HEK293 (cell line): Measurements from ENCODE around the gene SPRED2.

Source experiments
- HOXA7 ChIP-seq: sonication (generic); formaldehyde crosslinking; IDR thresholded peaks from 2 replicates; pipeline ENCODE4 v1.8.1; 2022; ENCODE audit warnings: missing genetic modification reagents, borderline replicate concordance
- MEIS1 ChIP-seq: sonication (generic); formaldehyde crosslinking; IDR thresholded peaks from 2 replicates; pipeline ENCODE4 v1.8.1; 2022; ENCODE audit warnings: missing genetic modification reagents, mild to moderate bottlenecking, borderline replicate concordance
- TCF7L2 ChIP-seq: IDR thresholded peaks from 2 replicates; pipeline ENCODE4 v1.6.1; 2011; ENCODE audit warnings: low read depth, mild to moderate bottlenecking, inconsistent platforms, low read length, moderate library complexity, borderline replicate concordance
- ZNF133 ChIP-seq: fragments of 450-650 bp; formaldehyde crosslinking; IDR thresholded peaks from 2 replicates; pipeline ENCODE4 v1.5.1; 2016; ENCODE audit warnings: missing biosample characterization, missing genetic modification characterization
- ZNF510 ChIP-seq: fragments of 450-650 bp; formaldehyde crosslinking; IDR thresholded peaks from 2 replicates; pipeline ENCODE4 v1.5.1; 2018; ENCODE audit warnings: mild to moderate bottlenecking, missing genetic modification characterization, missing biosample characterization; ENCODE audit not compliant: insufficient replicate concordance
- ZNF610 ChIP-seq: fragments of 450-650 bp; formaldehyde crosslinking; IDR thresholded peaks from 2 replicates; pipeline ENCODE4 v1.5.1; 2016; ENCODE audit warnings: missing biosample characterization, missing genetic modification characterization, borderline replicate concordance
- ZNF707 ChIP-seq: fragments of 450-650 bp; formaldehyde crosslinking; IDR thresholded peaks from 2 replicates; pipeline ENCODE4 v1.5.1; 2016; ENCODE audit warnings: missing biosample characterization, missing genetic modification characterization
- ZNF747 ChIP-seq: fragments of 450-650 bp; formaldehyde crosslinking; IDR thresholded peaks from 2 replicates; pipeline ENCODE4 v1.5.1; 2016; ENCODE audit warnings: missing biosample characterization, missing genetic modification characterization
- ZNF768 ChIP-seq: fragments of 450-650 bp; formaldehyde crosslinking; IDR thresholded peaks from 2 replicates; pipeline ENCODE4 v1.5.1; 2018; ENCODE audit warnings: missing biosample characterization, mild to moderate bottlenecking, missing genetic modification characterization
- ZNF777 ChIP-seq: fragments of 450-650 bp; formaldehyde crosslinking; IDR thresholded peaks from 2 replicates; pipeline ENCODE4 v1.5.1; 2017; ENCODE audit warnings: missing biosample characterization, missing genetic modification characterization, borderline replicate concordance
- TF ChIP-seq, protein P1 (sequence below): fragments of 450-650 bp; formaldehyde crosslinking; IDR thresholded peaks from 2 replicates; pipeline ENCODE4 v1.5.1; 2016; ENCODE audit warnings: missing biosample characterization, missing genetic modification characterization
- TF ChIP-seq, protein P2 (sequence below): fragments of 450-650 bp; formaldehyde crosslinking; IDR thresholded peaks from 2 replicates; pipeline ENCODE4 v1.5.1; 2016; ENCODE audit warnings: missing biosample characterization, missing genetic modification characterization
- TF ChIP-seq, protein P3 (sequence below): fragments of 450-650 bp; formaldehyde crosslinking; IDR thresholded peaks from 2 replicates; pipeline ENCODE4 v1.5.1; 2016; ENCODE audit warnings: missing biosample characterization, missing genetic modification characterization

DNA sequence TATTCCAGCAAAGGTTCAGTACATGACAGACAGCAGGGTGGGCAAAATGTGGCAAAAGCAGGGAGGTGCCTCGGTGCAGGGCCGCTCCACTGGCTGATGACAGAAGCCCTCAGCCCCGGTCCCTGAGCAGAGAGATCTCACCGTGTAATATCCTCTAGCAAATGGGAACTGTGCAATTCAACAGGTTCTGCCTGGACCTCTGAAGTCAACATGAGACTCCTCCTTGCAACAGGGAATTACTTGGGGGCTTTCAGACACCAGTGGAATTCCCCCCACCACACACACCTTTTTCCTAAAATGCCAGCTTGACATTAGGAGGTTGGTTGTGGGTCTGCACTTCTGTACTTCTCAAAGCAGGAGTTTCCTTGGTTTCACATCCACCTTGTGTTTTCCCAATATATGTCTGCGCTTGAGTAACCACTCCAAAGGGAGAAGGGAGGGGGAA is 50.8 kb downstream of the SPRED2 start:
- TF ChIP-seq, protein P1, sequence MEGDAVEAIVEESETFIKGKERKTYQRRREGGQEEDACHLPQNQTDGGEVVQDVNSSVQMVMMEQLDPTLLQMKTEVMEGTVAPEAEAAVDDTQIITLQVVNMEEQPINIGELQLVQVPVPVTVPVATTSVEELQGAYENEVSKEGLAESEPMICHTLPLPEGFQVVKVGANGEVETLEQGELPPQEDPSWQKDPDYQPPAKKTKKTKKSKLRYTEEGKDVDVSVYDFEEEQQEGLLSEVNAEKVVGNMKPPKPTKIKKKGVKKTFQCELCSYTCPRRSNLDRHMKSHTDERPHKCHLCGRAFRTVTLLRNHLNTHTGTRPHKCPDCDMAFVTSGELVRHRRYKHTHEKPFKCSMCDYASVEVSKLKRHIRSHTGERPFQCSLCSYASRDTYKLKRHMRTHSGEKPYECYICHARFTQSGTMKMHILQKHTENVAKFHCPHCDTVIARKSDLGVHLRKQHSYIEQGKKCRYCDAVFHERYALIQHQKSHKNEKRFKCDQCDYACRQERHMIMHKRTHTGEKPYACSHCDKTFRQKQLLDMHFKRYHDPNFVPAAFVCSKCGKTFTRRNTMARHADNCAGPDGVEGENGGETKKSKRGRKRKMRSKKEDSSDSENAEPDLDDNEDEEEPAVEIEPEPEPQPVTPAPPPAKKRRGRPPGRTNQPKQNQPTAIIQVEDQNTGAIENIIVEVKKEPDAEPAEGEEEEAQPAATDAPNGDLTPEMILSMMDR (tag by site-specific recombination), result no peak
- TF ChIP-seq ZNF707 (tag by site-specific recombination), result no peak
- no peak for TF ChIP-seq HOXA7
- no peak for TF ChIP-seq ZNF510 (tag by site-specific recombination)
- TF ChIP-seq, protein P2, sequence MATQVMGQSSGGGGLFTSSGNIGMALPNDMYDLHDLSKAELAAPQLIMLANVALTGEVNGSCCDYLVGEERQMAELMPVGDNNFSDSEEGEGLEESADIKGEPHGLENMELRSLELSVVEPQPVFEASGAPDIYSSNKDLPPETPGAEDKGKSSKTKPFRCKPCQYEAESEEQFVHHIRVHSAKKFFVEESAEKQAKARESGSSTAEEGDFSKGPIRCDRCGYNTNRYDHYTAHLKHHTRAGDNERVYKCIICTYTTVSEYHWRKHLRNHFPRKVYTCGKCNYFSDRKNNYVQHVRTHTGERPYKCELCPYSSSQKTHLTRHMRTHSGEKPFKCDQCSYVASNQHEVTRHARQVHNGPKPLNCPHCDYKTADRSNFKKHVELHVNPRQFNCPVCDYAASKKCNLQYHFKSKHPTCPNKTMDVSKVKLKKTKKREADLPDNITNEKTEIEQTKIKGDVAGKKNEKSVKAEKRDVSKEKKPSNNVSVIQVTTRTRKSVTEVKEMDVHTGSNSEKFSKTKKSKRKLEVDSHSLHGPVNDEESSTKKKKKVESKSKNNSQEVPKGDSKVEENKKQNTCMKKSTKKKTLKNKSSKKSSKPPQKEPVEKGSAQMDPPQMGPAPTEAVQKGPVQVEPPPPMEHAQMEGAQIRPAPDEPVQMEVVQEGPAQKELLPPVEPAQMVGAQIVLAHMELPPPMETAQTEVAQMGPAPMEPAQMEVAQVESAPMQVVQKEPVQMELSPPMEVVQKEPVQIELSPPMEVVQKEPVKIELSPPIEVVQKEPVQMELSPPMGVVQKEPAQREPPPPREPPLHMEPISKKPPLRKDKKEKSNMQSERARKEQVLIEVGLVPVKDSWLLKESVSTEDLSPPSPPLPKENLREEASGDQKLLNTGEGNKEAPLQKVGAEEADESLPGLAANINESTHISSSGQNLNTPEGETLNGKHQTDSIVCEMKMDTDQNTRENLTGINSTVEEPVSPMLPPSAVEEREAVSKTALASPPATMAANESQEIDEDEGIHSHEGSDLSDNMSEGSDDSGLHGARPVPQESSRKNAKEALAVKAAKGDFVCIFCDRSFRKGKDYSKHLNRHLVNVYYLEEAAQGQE (tag by site-specific recombination), result no peak
- TF ChIP-seq ZNF768, result no peak
- TF ChIP-seq ZNF610, result no peak
- no peak for TF ChIP-seq ZNF133 (tag by site-specific recombination)
- TF ChIP-seq, protein P3, sequence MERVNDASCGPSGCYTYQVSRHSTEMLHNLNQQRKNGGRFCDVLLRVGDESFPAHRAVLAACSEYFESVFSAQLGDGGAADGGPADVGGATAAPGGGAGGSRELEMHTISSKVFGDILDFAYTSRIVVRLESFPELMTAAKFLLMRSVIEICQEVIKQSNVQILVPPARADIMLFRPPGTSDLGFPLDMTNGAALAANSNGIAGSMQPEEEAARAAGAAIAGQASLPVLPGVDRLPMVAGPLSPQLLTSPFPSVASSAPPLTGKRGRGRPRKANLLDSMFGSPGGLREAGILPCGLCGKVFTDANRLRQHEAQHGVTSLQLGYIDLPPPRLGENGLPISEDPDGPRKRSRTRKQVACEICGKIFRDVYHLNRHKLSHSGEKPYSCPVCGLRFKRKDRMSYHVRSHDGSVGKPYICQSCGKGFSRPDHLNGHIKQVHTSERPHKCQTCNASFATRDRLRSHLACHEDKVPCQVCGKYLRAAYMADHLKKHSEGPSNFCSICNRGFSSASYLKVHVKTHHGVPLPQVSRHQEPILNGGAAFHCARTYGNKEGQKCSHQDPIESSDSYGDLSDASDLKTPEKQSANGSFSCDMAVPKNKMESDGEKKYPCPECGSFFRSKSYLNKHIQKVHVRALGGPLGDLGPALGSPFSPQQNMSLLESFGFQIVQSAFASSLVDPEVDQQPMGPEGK (tag by site-specific recombination), result no peak
- no peak for TF ChIP-seq ZNF747 (tag by site-specific recombination)
- no peak for TF ChIP-seq ZNF777 (tag by site-specific recombination)
- TF ChIP-seq TCF7L2, result no peak
- TF ChIP-seq MEIS1 (CRISPR knock-in tag), result no peak
